HG03442 (cell line): ENCODE results near the gene MMS19.
"Not testable (repeated sequence)": the region's sequence is repeated elsewhere in the genome, so short reads cannot be mapped to it uniquely, and the experiment has no call there.

Experiments used
- ATAC-seq: cut with Tn5 transposase; IDR thresholded peaks from one replicate; pipeline ENCODE4 v1.9.1; 2021; ENCODE audit warnings: mild to moderate bottlenecking, moderate library complexity; ENCODE audit not compliant: unreplicated experiment

Gene MMS19

DNA sequence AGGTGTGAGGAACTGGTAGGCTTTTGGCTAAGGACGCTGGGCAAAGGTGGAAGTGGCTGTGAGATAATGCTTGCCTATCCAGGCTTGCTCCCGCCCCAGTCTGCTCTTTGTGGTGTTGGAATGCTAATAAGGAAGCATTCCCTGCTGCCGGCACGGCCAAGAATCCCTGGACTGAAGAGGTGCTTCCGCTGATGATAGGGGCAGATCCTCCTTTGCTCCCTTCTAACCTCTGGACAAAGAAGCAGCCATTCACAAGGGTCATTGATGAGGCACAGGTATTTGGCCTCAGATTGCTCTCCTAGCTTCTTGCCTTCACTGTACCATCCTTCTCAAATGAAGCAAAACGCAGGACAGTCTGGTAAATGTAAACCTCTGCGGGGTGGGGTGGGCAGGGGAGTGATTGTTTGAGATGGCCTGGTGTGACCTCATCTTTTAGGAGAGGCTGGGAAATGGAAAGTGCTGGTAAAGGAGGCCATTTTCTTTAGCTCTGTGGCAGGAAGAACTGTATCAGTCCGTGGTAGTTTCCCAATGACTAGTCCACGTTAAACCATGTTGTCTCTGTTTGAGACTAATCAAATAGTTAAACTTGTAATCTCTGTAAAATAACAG is 70.5 kb downstream of the MMS19 start:
- no peak for ATAC-seq

DNA sequence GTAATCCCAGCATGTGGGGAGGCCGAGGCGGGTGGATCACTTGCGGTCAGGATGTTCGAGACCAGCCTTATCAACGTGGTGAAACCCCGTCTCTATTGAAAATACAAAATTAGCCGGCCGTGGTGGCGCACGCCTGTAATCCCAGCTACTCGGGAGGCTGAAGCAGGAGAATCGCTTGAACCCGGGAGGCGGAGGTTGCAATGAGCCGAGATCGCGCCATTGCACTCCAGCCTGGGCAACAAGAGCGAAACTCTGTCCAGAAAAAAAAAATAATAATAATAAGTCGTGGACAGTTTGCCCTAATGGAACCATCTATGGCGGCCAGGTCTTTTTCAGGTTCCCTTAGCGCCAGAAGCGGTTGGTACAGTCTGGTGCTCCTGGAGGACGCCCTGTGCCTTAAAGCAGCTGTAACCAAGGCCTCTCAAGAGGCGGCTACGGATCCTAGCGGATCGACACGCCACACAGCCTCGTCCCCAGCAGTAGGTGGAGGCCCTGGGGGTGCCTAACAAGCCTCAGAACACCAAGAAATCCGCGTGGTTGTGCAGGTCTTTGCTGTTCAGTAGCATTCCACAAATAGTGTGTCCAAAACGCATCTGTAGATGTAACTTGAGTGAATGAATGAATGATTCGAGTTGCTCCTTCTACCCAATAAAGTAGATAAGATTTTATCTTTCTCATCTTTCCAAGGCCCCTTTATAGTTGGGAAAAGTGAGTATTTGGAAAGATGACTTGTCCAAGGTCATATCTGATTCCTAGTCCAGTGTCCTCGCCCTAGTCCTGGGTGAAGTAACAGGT is 71.2 kb downstream of the MMS19 start:
- ATAC-seq, result no peak

DNA sequence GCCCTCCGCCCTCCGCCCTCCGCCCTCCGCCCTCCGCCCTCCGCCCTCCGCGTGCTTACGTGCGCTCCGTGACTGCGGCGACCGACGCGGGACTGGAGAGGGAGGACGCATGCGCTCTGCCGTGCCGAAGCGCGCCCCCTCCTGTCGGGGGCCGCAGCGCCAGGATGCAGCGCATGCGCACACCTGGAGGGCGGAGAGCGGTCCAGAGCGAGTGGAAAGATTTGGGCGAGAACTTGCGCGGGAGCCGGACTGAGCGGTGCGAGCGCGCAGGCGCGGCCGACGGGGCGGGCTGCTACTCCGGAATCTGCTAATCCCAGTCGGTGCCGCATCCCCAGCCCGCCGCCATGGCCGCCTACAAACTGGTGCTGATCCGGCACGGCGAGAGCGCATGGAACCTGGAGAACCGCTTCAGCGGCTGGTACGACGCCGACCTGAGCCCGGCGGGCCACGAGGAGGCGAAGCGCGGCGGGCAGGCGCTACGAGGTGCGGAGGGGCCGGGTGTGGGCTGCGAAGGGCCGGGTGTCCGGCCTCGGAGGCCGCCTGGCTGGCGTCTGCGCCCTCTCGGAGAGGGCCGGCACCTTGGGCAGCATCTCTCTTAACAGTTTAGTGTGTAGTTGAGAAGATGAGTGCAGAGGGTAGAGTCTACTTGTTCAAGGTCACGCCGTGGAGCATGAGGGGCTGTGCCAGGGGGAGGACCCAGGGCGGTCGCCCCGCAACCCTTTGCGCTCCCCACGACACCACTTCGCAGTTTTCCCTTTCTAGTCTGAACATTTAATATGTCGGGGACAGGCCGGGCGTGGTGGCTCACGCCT is 72.1 kb downstream of the MMS19 start, which contains the start of gene PGAM1:
Gene PGAM1 (plus strand): TSS at position 228 of the 812 bp plus-strand sequence. CDS start 117 bp downstream, at position 345.
- ATAC-seq, result peak; percentile 77

DNA sequence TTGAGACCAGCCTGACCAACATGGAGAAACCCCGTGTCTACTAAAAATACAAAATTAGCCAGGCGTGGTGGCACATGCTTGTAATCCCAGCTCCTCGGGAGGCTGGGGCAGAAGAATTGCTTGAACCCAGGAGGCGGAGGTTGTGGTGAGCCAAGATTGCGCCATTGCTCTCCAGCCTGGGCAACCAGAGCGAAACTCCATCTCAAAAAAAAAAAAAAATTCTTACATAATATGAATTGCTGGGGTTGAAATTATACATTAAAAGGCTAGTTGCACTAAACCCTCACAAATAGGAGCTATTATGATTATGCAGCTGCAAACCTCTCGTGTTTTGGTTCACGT is 74.5 kb downstream of the MMS19 start:
- ATAC-seq, result not testable (repeated sequence)

DNA sequence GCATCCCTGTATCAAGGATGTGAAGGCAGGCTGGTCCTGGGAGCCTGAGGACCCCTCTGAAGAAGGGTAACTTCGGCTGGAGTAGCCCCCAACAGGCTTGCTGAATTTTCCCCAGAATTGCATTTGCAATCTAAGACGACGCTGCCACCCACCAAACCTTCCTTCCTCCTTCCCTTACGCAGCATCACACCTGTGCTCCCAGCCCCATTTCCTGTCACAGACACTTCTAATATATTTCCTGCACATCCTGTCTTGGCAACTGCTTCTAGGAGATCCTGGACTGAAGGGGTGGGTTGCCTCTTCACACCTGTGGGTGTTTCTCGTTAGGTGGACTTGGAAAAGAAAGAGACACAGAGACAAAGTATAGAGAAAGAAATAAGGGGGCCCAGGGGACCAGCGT is 81.7 kb downstream of the MMS19 start:
- no peak for ATAC-seq

DNA sequence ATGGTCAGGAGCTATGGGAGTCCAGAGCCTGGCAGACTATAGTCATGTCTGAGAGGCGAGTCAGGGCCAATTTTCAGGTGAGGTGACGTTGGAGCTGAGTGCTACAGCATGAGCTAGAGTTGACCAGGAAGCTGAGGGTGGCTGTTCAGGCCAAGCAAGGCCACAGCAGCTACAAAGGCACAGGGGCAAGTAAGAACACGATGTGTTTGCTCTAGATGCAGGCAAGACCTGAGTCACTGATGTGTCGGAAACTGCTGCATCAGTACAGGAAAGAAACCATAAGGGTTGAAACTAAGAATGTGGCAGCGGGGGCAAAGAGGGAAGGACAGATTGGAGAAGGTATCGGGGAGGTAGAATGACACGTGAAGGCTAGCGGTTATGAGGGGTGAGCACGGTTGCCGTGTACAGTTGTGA is 85.3 kb downstream of the MMS19 start:
- ATAC-seq, result peak; percentile 78

DNA sequence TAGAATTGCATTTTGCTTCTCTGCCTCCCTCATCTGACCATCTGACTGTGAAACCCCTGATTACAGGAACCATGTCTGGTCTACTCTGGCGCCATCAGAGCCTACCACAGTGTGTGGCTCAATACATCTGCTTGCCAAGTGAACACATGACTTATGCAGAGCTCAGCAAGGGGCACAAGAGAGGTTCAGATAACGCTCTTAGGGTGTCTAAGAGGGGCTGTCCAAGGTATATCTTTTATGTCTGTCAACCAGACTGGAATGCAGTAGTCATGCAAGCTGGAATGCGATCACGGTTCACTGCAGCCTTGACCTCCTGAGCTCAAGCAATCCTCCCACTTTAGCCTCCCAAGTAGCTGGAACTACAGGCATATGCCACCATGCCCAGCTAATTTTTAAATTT is 86.8 kb downstream of the MMS19 start:
- no peak for ATAC-seq

DNA sequence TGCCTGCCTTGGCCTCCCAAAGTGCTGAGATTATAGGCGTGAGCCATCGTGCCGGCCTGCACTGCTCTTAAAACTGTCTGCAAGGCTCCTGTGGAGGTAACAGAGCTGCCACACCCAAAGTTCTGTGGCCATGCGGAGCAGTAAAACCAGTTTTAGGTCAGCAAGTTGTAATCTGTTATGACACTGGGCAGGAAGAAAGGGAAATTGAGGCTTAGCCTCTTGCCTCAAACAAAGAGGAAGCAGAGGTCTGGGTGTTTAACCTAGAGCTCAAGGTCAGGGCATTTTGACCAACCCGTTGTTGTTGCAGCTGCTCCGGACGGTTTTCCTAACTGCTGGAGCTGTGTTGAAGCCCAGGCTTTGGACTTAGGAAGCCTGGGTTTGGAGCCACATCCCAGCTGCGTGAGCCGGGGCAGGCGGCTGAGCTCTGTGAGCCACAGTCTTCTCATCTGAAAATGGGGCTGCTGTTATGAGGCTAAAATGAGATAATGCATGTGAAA is 89.7 kb downstream of the MMS19 start:
- no peak for ATAC-seq
